GM19395 (cell line): ENCODE measurements around the gene TCEA2.

Source experiments
- ATAC-seq: cut with Tn5 transposase; IDR thresholded peaks from one replicate; pipeline ENCODE4 v1.9.1; 2021; ENCODE audit warnings: mild to moderate bottlenecking, moderate library complexity; ENCODE audit not compliant: unreplicated experiment

Gene TCEA2

DNA sequence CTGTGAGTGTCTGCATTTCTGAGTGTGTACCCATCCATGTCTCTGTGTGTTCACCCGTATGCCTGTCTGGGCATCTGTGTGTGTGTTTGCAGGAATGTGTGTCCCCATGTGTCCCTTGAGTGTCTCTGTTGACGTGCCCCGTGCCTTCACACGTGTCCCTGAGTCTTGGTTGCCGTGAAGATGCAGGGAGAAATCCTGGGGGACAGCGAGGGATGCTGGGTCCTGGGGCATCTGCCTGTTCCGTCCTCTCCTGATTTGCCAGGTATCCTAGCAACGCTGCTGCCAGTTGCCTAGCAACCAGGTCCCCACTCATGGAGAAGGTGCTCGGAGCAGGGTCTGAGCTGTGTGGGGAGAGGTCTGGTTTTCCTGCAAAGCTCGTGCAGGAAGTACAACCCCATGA is 27.2 kb downstream of the TCEA2 start:
- ATAC-seq: no peak

DNA sequence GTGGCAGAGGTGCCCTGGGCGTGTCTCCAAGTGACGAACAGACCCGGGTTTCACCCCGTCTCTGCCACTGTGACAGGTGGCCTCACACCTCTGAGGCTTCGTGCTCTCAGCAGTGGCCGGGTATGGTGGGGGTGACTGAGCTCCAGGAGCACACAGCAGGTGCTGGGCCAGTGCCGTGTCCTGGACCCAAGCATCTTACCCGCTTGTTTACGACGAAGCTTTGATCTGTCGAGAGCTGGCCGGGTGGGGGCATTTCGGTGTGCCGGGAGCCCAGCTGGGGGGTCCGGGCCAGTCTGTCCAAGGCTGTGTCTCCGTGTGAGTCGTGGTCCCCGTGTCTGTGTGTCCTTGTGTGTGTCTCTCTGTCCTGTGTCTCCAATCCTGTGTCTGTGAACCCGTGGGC is 28.3 kb downstream of the TCEA2 start:
- ATAC-seq: no peak

DNA sequence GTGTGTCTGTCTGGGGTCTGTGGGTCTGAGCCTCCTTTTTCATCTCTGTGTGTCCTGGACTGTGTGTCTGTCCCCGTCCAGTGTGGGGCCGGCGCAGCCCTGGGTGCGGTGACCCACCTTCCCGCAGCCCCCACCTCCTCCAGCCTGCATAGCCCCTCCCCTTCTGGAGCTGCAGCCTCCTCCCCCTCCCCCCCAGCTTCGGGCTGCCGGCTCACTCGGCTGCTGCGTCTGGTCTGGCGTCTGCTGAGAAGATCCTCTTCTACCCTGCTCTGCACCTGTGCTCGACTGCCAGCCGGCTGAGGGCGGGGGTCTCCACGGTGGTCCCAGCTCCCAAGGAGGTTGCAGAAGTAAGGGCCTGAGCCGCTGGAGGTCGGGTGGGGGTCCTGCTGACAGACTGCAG is 28.8 kb downstream of the TCEA2 start:
- ATAC-seq: no peak

DNA sequence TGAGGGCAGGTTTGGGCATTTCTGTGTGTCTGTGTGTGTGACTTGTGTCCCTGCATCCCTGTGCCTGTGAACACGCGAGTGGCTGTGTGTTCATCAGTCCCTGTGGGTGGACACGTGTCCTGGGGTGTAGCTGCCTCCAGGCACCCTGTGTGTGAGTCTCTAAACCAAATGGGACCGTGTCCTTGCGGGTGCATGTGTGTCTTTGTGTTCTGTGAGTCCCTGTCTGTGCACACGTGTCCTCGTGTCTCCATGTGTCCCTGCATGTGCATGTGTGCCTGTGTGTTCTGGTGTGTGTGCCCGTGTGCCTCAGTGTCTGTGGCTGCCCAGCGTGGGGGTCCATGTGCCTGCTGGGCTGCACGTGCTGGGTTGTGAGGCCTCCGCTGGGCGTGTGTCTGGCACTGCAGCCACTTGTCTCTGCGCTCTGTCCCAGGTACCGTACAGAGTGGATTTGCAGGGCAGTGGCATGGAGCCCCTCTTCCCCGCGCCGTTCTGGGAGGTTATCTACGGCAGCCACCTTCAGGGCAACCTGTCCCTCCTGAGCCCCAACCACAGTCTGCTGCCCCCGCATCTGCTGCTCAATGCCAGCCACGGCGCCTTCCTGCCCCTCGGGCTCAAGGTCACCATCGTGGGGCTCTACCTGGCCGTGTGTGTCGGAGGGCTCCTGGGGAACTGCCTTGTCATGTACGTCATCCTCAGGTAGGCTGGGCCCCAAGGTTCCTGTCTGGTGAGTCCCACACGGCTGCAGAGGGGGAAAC is 29.4 kb downstream of the TCEA2 start:
- no peak for ATAC-seq

DNA sequence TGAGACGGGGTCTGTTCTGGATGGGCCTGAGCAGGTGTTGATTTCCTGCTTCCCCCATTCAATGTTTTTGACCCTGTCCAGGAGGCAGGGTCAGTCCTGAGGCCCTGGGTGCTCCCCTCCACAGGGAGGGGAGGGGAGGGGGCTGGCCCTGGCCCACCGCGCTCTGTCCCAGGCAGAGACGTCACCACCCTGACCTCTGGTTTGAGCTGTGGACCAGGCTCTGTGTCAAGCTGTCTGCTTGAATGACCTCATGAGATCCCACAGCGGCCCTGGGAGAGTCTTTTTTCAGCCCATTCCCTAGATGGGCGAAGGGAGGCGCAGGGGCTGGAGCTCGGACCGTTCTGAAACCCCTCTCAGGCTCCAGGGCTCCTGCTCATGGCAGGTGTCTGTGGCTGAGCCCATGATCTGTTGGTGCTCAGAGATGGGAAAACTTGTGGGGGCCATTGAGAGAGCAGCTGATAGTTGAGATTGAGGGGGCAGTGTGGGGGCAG is 30.1 kb downstream of the TCEA2 start:
- ATAC-seq: no peak

DNA sequence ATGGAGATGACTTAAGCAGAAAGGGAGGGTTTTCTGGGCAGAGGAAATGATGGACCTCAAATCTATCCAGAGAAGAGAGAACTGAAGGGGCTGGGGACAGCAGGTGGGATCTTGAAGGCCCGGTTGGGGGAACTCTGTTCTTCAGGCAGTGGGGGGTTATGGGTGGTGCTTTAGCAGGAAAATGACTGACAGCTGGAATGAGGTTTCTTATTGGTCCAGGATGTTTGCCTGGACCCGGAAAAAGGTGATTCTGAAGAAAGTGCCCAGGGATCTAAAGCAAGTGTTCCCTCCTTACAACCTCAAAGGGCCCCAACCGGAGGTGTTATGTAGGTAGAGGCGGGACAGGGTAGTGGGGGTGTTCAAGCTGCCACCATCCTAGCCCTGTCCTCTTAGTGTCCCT is 32.5 kb downstream of the TCEA2 start:
- ATAC-seq: no peak

DNA sequence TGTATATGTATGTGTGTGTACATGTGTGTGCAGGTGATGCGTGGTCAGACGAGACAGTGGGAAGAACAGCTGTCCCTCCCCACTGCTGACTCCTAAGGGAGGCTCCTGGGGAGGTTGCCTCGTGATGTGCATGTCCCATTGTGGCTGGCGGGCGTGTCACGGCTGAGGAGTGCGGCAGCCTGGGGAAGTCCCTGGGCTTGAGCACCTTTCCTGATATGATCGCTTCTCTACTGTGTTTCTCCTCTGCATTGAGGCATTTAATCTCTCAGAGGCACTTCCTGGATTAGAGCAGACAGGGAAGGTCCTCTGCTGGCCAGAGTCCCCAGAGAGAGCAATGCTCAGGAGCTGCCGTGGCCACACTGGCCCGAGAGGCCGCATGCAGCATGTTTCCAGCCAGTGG is 32.9 kb downstream of the TCEA2 start:
- no peak for ATAC-seq

DNA sequence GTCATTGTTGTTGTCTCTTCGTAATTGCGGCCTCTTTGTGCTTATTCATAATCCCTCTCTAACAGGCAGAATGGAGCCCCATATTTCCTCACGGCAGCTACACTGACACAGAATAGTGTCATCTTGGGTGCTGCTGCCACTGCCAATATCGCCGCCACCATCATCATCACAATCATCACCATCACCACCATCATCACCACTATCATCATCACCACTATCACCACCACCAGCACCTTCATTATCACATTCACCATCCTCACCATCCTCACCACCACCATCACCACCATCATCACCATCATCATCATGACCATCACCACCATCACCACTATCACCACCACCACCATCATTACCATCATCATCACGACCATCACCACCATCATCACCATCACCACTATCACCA is 33.5 kb downstream of the TCEA2 start:
- ATAC-seq: no peak

DNA sequence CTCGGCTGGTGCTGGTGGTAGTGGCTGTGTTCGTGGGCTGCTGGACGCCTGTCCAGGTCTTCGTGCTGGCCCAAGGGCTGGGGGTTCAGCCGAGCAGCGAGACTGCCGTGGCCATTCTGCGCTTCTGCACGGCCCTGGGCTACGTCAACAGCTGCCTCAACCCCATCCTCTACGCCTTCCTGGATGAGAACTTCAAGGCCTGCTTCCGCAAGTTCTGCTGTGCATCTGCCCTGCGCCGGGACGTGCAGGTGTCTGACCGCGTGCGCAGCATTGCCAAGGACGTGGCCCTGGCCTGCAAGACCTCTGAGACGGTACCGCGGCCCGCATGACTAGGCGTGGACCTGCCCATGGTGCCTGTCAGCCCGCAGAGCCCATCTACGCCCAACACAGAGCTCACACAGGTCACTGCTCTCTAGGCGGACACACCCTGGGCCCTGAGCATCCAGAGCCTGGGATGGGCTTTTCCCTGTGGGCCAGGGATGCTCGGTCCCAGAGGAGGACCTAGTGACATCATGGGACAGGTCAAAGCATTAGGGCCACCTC is 35.5 kb downstream of the TCEA2 start:
- ATAC-seq: no peak

DNA sequence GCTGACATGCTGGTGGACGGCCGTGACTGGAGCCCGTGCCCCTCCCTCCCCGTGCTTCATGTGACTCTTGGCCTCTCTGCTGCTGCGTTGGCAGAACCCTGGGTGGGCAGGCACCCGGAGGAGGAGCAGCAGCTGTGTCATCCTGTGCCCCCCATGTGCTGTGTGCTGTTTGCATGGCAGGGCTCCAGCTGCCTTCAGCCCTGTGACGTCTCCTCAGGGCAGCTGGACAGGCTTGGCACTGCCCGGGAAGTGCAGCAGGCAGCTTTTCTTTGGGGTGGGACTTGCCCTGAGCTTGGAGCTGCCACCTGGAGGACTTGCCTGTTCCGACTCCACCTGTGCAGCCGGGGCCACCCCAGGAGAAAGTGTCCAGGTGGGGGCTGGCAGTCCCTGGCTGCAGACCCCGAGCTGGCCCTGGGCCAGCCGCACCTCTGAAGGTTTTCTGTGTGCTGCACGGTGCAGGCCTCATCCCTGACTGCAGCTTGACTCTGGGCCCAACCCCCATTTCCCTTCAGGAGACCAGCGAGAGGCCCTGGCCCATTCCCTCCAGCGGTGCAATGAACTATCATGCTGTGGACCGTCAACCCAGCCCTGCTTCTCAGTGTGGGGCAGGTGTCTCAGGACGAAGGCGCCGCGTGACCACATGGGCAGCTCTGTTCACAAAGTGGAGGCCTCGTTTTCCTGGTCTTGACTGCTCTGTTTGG is 36.2 kb downstream of the TCEA2 start:
- ATAC-seq: no peak

DNA sequence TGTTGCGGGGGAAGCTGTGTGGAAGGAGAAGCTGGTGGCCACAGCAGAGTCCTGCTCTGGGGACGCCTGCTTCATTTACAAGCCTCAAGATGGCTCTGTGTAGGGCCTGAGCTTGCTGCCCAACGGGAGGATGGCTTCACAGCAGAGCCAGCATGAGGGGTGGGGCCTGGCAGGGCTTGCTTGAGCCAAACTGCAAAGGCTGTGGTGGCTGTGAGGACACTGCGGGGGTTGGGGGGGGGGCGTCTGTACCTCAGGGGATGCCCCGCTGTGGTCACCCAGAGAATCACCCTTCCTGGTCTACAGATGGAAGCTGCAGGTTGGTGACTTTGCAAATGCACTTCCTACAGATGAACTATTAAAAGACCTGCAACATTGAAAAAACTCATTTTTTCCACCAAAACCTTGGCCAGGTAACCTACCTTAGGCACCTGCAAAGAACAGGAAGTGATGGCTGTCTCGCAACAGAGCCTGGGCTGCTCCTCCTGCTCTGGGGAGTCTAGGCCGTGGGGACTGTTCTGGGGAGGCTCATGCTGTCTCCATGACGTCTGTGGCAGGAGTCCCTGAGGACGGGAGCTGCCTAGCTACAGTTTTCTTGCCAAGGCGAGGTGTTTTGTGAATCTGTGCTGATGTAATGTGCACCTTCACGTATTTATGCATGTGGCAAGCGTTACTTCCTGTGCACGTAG is 37.0 kb downstream of the TCEA2 start:
- no peak for ATAC-seq

DNA sequence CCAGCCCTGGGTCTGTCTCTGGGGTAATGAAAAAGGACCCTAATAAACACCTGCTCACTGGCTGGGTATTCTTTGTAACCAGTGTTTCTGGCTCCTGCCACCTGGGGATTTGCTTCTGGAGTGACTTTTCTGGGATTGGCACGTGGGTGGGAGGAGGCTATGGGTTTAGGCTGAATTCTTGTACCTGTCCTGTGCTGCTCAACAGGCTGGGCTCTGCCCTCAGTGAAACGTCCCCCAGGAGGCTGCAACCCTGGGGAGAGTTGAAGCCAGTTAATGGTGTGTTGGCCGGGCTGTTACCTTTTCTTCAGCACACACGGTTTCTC is 37.5 kb downstream of the TCEA2 start:
- no peak for ATAC-seq

DNA sequence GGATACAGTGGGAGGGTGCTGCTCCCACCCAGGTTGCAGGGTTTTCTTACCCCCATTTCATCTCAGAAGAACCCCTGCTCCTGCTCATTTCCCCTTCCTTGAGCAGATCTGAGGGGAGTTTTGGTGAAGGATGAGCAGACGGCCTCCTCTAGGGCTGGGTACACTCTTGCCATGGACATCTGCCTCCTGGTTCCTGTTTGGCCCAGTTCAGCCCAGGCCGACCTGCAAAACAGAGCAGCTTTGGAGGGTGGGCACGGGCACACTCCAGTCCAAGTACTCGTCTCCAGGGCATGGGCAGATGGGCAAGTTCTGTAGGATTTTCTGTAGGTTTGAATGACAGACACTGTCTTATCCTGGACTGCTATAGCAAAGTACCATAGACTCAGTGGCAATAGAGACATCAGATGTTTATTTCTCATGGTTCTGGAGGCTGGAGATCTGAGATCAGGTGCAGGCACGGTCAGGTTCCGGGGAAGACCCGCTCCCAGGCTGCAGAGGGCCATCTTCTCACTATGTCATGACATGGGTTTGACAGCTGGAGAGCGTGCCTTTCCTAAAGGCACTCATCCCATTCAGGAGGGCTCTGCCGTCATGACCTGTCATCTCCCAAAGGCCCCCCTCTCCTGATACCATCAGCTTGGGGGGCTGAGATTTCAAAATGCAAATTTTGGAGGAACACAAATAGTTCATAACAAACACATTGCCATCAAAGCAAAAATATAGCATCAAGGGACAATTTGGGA is 38.1 kb downstream of the TCEA2 start:
- no peak for ATAC-seq

DNA sequence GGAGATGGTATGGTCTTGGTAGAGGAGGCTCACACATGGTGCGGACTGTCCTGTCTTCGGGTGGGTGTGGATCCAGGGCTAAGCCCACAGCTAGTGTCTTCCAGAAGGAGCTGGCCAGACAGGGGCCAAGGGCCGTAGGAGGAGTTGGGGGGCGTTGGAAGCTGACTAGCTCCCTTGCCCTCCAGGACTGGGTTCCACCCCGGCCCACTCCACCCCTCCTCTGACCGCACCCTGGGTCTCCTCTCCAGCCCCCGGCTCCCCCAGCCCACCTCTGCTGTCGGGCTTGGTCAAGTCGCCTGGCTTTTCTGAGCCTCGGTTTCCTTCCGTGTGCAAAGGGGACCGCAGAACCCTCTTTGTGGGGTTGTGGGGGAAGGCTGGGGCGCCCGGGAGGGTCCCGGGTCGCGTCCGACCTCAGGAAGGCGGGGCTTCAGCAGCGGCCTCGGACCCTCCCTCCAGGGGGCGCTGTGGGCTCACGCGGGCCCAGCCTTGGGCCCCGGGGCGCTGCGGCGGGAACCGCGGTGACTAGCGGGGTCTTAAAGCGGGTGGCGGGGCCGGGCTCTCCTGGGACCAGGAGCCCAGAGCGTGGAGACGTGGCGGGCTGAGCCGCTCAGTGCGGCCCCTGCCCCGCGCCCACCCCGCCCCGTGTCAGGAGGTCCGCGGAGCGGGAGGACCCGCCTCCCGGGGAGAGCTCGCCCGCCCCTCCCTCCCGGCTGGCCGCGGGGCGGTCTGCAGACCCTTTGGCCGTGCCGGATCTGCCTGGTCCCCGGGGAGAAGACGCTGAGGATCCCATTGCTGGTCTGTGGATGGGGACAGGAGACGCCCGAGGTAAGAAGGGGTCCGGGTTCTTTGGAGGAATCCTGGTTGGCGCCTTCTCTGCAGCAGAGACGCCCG is 39.0 kb downstream of the TCEA2 start:
- ATAC-seq: no peak

DNA sequence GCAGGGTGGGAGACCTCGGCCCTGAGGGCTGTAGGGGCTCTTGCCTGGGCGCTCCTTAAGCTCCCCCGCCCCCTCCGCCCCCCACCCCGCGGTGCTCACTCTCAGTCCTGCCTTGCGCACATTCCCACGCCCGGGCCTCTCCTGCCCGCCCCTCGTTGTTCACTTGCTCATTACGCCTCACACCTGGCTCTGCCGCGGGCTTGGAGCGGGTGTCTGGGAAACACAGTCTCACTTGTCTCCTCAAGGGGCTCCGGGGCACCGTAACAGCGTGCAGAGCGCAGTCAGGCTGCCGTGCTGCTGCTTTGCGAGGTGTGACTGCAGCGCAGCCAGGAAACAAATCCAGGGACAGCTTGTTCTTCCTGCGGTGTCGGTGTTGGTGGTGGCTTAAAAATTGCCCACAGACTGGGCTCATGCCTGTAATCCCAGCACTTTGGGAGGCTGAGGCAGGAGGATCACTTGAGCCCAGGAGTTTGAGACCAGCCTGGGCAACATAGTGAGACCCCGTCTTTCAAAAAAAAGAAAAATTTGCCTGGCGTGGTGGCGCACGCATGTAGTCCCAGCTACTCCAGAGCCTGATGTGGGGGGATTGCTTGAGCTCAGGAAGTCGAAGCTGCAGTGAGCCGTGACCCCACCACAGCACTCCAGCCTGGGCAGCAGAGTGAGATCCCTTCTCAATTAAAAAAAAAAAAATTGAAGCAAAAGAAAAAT is 39.8 kb downstream of the TCEA2 start:
- ATAC-seq: no peak

DNA sequence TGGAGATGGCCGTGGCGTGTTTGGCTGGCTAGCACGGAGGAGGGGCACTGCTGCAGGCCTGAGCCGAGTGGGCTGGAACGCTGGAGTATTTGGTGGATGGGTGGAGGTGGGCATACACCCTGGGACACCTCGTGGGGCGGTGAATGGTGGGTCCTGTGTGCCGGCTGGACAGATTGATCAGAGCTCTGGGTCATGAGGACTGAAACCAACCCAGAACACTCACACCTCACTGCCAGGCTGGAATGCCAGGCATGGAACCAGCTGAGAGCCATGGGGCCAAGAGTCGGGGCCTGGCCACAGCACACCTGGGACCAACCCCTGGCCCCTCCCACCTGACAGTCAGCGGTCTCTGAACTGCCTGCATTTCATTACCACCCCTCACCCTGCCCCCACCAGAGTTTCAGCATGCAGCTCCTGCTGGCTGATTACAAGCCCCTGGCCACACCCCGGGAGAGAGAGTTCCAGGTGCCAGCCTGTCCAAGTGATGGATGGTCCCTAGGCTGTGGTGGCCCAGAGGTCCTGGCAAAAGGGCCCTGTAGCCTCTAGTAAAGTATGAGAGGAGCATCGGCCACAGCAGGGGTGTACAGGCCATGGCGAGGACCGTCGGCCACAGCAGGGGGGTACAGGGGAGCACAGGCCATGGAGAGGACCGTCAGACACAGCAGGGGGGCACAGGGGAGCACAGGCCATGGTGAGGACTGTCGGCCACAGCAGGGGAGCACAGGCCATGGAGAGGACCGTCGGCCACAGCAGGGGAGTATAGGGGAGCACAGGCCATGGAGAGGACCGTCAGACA is 41.1 kb downstream of the TCEA2 start:
- ATAC-seq: no peak

DNA sequence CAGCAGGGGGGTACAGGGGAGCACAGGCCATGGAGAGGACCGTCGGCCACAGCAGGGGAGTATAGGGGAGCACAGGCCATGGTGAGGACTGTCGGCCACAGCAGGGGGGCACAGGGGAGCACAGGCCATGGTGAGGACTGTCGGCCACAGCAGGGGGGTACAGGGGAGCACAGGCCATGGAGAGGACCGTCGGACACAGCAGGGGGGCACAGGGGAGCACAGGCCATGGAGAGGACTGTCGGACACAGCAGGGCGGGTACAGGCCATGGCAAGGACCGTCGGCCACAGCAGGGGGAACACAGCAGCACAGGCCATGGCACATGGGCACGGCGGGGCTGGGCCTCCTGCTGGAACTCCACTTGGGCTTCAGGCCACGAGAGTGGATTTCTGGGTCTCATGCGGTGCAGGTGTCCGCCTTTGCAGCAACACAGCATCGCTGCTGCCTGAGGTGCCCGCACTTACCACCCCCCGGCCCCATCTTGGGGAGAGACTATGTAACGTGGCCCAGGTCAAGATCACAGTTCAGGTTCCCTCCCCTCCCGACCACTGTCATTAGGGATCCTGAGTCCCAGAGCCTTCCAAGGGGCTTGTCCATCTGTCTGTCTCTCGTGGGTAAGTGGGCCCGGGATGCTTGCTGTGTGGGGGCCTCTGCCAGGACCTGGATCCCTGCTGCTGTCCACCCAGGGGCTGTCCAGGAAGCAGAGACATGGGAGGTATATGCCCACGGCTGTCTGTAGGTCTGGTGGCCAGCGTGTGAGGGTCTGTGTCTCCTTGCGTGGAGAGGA is 41.9 kb downstream of the TCEA2 start:
- no peak for ATAC-seq

DNA sequence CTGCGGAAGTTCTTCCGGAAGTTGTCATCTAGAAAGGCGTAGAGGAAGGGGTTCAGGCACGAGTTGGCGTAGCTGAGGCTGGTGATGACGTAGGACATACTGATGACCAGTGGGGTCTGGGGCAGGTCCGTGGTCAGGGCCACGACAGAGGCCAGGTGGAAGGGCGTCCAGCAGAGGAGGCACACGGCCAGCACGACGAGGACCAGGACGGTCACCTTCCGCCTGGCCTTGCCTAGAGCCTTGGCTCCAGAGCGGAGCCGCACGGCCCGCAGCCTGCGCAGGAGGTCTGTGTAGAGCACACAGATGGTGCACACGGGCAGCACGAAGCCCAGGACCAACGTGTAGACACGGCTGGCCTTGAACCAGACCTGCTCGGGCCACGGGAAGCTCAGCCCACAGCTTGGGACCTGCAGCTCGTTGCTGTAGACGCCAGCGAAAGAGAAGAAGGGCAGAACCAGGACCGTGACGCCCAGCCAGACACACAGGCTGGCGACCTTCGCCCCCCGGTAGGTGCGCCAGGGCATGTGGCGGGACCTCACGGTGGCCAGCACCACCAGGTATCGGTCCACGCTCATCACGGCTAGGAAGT is 42.9 kb downstream of the TCEA2 start:
- no peak for ATAC-seq
